PC-3 (cell line): ENCODE results near the gene CYP11A1. TPM values are rescaled to one million over a fixed set of nuclear protein-coding genes. Genes with fewer than 3 reads are reported as not detected.

ENCODE experiments used
- ATAC-seq: fragments of 200-7000 bp; cut with Tn5 transposase; 2 replicates; pipeline ENCODE4 v1.9.1; 2020; ENCODE audit warnings: mild to moderate bottlenecking, moderate library complexity
- BruUV-seq: library from RNA; stranded (reverse); fragments of 400-500 nt; replicated peaks from 2 replicates; lab custom pipeline; 2021; lab: Mats Ljungman, UMichigan
- CTCF ChIA-PET: fragments of 300-600 bp; sonication (Branson Sonifier 250); formaldehyde crosslinking; loops from one replicate; lab custom pipeline; 2022; ENCODE audit warnings: antibody characterized with exemption; lab: Charles Lee
- POLR2A ChIA-PET: fragments of 300-600 bp; sonication (Branson Sonifier 250); formaldehyde crosslinking; loops from one replicate; lab custom pipeline; 2022; ENCODE audit warnings: antibody characterized with exemption; ENCODE audit not compliant: unreplicated experiment; lab: Charles Lee
- DNase-seq: peaks from one replicate; pipeline ENCODE4 v3.0.0-alpha.2; 2015
- H2AFZ ChIP-seq: fragments of 300-600 bp; sonication (generic); 2 replicates; pipeline ENCODE4 v1.6.0; 2016; ENCODE audit warnings: antibody characterized with exemption, low read length
- H3F3A ChIP-seq: fragments of 300-600 bp; sonication (generic); one replicate; pipeline ENCODE4 v1.6.0; 2017; ENCODE audit warnings: antibody characterized with exemption, low read length, control low read depth, mild to moderate bottlenecking; ENCODE audit not compliant: unreplicated experiment
- H3K27ac ChIP-seq: fragments of 300-600 bp; sonication (generic); 2 replicates; pipeline ENCODE4 v1.5.1; 2016; ENCODE audit warnings: mild to moderate bottlenecking, low read length
- H3K27me3 ChIP-seq: fragments of 300-600 bp; sonication (generic); 2 replicates; pipeline ENCODE4 v1.6.1; 2016; ENCODE audit warnings: low read length, mixed read lengths
- H3K36me3 ChIP-seq: fragments of 300-600 bp; sonication (generic); 2 replicates; pipeline ENCODE4 v1.6.1; 2016; ENCODE audit warnings: low read depth, mixed run types, low read length, mixed read lengths
- H3K4me1 ChIP-seq: fragments of 300-600 bp; sonication (generic); 2 replicates; pipeline ENCODE4 v1.5.1; 2016; ENCODE audit warnings: low read length; ENCODE audit not compliant: insufficient read depth
- H3K4me2 ChIP-seq: fragments of 300-600 bp; sonication (generic); 2 replicates; pipeline ENCODE4 v1.6.0; 2016; ENCODE audit warnings: low read length
- H3K4me3 ChIP-seq: fragments of 300-600 bp; sonication (generic); 2 replicates; pipeline ENCODE4 v1.5.1; 2016; ENCODE audit warnings: mild to moderate bottlenecking, low read length, mixed read lengths
- H3K79me2 ChIP-seq: fragments of 300-600 bp; sonication (generic); 2 replicates; pipeline ENCODE4 v1.6.1; 2017; ENCODE audit warnings: low read length, mixed read lengths
- H3K9ac ChIP-seq: fragments of 300-600 bp; sonication (generic); 2 replicates; pipeline ENCODE4 v1.6.0; 2016; ENCODE audit warnings: mild to moderate bottlenecking, low read length
- H3K9me2 ChIP-seq: fragments of 300-600 bp; sonication (generic); replicated peaks from 2 replicates; pipeline ENCODE4 v1.6.1; 2016; ENCODE audit warnings: mixed run types, low read length, mixed read lengths
- H3K9me3 ChIP-seq: fragments of 300-600 bp; sonication (generic); 2 replicates; pipeline ENCODE4 v1.6.1; 2016; ENCODE audit warnings: low read length, mixed read lengths
- H4K20me1 ChIP-seq: fragments of 300-600 bp; sonication (generic); 2 replicates; pipeline ENCODE4 v1.6.1; 2016; ENCODE audit warnings: low read length, mixed read lengths
- CTCF ChIP-seq: fragments of 300-600 bp; sonication (generic); conservative IDR thresholded peaks from 2 replicates; pipeline ENCODE4 v1.5.1; 2017; ENCODE audit warnings: antibody characterized with exemption, low read depth, mild to moderate bottlenecking, low read length
- EZH2 ChIP-seq: fragments of 300-600 bp; sonication (generic); IDR thresholded peaks from one replicate; pipeline ENCODE4 v1.6.1; 2017; ENCODE audit warnings: antibody characterized with exemption, mild to moderate bottlenecking, low read length; ENCODE audit not compliant: unreplicated experiment
- EZH2phosphoT487 ChIP-seq: fragments of 300-600 bp; sonication (generic); IDR thresholded peaks from 2 replicates; pipeline ENCODE4 v1.6.1; 2018; ENCODE audit warnings: mild to moderate bottlenecking, antibody characterized with exemption, low read length, borderline replicate concordance
- intact Hi-C: fragments of 100-400 bp; cut with micrococcal nuclease; formaldehyde crosslinking; loops from 2 replicates; pipeline ENCODE4 v1.9.0; 2023
- total RNA-seq: library from RNA; depleted of rRNA; stranded (reverse); fragments of >200 nt; gene quantifications from 2 replicates; pipeline ENCODE4 v1.2.3, GENCODE V29; 2014

The CYP11A1 gene
- total RNA-seq, 1 experiment from 2014 or later, result 0.18 TPM

- no TSS peak for BruUV-seq
- no peak overlapping the region for H3K27ac ChIP-seq
- no peaks in the 10 kb centered on the region for H3K4me1 ChIP-seq
- H4K20me1 ChIP-seq, result no peaks in the 10 kb centered on the region
- DNase-seq (no peak), ATAC-seq (no peak)
- no peaks in the 10 kb centered on the region for H3F3A ChIP-seq
- H3K9me3 ChIP-seq, result no peaks in the 10 kb centered on the region
- no peaks in the 10 kb centered on the region for H3K36me3 ChIP-seq
- ChIA-PET CTCF (no interaction called here), POLR2A (no interaction called here)
- no peak overlapping the region for H2AFZ ChIP-seq
- TF ChIP-seq EZH2phosphoT487, result no peak
- TF ChIP-seq CTCF, result no peak
- H3K79me2 ChIP-seq, result no peaks in the 10 kb centered on the region
- peaks cover 11% of the 10 kb centered on the region for H3K27me3 ChIP-seq
- H3K4me3 ChIP-seq, result no peak overlapping the region
- H3K4me2 ChIP-seq, result no peak overlapping the region
- H3K9me2 ChIP-seq, result no peaks in the 10 kb centered on the region
- intact Hi-C loops, result no loop called here
- no peak overlapping the region for H3K9ac ChIP-seq
Observed at GRCh38 chr15:74368121-74368520, 675 bp upstream of the CYP11A1 start.

DNA sequence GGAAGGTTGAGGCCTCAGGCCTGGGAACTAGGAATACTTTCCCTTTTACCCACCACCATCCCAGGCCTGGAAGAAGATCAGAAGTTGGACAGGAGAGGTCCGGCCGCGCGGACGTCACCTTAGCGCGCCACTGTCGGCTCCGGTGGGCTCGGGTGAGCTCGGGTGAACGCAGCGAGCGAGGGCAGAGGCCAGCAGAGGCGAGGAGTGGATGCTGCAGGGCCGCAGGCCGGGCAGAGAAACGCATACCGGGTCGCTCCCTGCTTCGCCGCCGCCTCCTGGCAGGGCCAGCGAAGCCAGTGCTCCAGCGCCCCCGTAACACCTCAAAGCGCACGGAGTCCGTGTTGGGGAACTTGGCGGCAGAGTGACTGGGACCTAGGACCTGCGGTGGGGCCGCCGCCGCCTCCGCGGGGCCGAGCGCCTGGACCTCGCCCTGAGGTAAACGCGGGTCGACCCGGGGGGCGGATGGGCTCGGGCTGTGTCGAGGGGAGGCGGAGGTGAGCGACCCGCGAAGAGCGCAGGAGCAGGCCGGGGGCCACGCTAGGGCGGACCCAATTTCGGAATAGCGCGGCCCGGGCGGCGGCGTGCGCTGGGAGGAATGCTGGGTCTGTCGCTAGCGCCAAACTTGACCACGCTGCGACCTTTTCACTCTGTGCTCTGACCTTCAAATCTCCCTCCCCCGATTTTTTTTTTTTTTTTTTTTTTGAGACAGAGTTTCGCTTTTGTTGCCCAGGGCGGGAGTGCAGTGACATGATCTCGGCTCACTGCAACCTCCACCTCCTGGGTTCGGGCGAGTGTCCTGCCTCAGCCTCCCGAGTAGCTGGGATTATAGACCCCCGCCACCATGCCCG is 1.6 kb downstream of the CYP11A1 start:
- Histone ChIP-seq H4K20me1 (no peaks in the 10 kb centered on the region), H3K36me3 (no peaks in the 10 kb centered on the region), H3K9ac (no peak overlapping the region), H2AFZ (no peak overlapping the region), H3K9me2 (no peaks in the 10 kb centered on the region), H3K4me1 (no peaks in the 10 kb centered on the region), H3K4me2 (no peak overlapping the region), H3K27me3 (0 out of 2 replicates have a peak, but pooled peaks cover 6% of the 10 kb centered on the region), H3K4me3 (no peak overlapping the region), H3K79me2 (no peaks in the 10 kb centered on the region), H3K9me3 (no peaks in the 10 kb centered on the region), H3F3A (no peaks in the 10 kb centered on the region), H3K27ac (no peak overlapping the region)
- DNase-seq (no peak), ATAC-seq (no peak)
- CTCF ChIA-PET, result no interaction called here
- POLR2A ChIA-PET, result no interaction called here
- intact Hi-C loops, result no loop called here
- no TSS peak for BruUV-seq
- TF ChIP-seq EZH2 (no peak), CTCF (no peak)

DNA sequence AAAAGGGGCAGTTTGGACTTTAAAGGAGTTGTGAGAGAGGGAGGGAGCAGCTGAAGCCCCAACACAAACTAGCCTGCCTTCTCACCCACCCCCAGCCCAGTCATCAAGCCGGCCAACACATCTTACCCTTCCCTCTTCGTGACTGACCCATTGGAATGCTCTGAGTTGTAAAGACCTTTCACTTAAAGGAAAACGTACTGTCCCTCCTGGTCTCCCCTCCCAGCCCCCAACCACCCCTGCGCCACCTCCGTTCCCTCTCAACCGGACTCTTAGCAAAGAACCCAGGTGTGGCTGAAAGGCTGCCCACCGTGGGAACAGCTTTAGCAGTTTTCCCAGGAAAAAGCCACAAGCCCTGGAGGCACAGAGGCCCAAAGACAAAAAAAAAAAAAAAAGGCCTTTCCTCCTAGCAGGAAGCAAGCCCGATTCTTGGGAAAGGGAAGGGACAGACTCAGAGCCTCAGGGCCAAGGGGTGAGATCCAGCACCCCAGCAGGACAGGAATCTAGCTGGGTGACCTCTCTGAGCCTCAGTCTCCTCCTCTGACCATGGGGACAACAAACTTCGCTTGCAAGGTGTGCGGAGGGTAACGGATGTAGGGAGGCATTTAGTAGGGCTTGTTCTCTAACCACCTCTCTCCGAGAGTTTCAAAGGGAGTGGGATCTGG is 2.4 kb downstream of the CYP11A1 start:
- Histone ChIP-seq H3K4me2 (no peak overlapping the region), H2AFZ (no peak overlapping the region), H3K9me3 (no peaks in the 10 kb centered on the region), H3K27me3 (no peaks in the 10 kb centered on the region), H3K79me2 (no peaks in the 10 kb centered on the region), H3K9ac (no peak overlapping the region), H3K27ac (no peak overlapping the region), H3K4me3 (no peak overlapping the region), H4K20me1 (no peaks in the 10 kb centered on the region), H3K36me3 (no peaks in the 10 kb centered on the region), H3F3A (no peaks in the 10 kb centered on the region), H3K9me2 (no peaks in the 10 kb centered on the region), H3K4me1 (no peaks in the 10 kb centered on the region)
- ChIA-PET POLR2A (no interaction called here), CTCF (no interaction called here)
- ATAC-seq (no peak), DNase-seq (no peak)
- TF ChIP-seq EZH2 (no peak), EZH2phosphoT487 (no peak), CTCF (no peak)
- no TSS peak for BruUV-seq
- intact Hi-C loops, result no loop called here
